B cell (primary cell): ENCODE results near the gene TUBA1C. TPM values are rescaled to one million over a fixed set of nuclear protein-coding genes. Genes with fewer than 3 reads are reported as not detected.

Source experiments
- ATAC-seq: fragments of 200-7000 bp; cut with Tn5 transposase; one replicate; pipeline ENCODE4 v1.10.0; 2021; ENCODE audit warnings: low read depth, mild to moderate bottlenecking, moderate number of reproducible peaks, moderate library complexity
- CTCF ChIA-PET: fragments of 350-600 bp; sonication (Branson Sonifier 250); formaldehyde crosslinking; loops from one replicate; lab custom pipeline; 2021; ENCODE audit warnings: antibody characterized with exemption, inconsistent platforms; lab: Charles Lee
- POLR2A ChIA-PET: fragments of 350-600 bp; sonication (Branson Sonifier 250); formaldehyde crosslinking; loops from one replicate; lab custom pipeline; 2021; ENCODE audit warnings: antibody characterized with exemption; lab: Charles Lee
- DNase-seq: peaks from one replicate; pipeline ENCODE4 v3.0.0; 2013
- H2AFZ ChIP-seq: 2 replicates; pipeline ENCODE4 v1.6.1; 2012; ENCODE audit warnings: mild to moderate bottlenecking, low read depth, low read length; ENCODE audit not compliant: insufficient read depth, poor library complexity, severe bottlenecking
- H3K27ac ChIP-seq, 2 donors: 1 replicate in 1 of 2; 2 replicates in 1 of 2; pipeline ENCODE4 v1.5.1; 2012 to 2013; ENCODE audit warnings: low read length in 2 of 2, mild to moderate bottlenecking in 2 of 2, moderate library complexity in 1 of 2
- H3K27me3 ChIP-seq, 4 experiments: fragments of 200-600 bp in 1 of 4; sonication (generic) in 1 of 4; replicated peaks in 1 of 4; 1 replicate in 2 of 4; 2 replicates in 2 of 4; pipeline versions ENCODE4 v1.6.1 to v1.7.0; 2013 to 2016; ENCODE audit warnings: low read length in 3 of 4, mild to moderate bottlenecking in 2 of 4, mixed read lengths in 1 of 4, moderate library complexity in 1 of 4; ENCODE audit not compliant: insufficient read depth in 4 of 4, control insufficient read depth in 3 of 4; ENCODE audit errors: control extremely low read depth in 1 of 4
- H3K36me3 ChIP-seq, 2 experiments: replicated peaks in 1 of 2; 1 replicate in 1 of 2; 2 replicates in 1 of 2; pipeline versions ENCODE4 v1.6.1 to v1.7.1; 2013; ENCODE audit warnings: low read length in 1 of 2; ENCODE audit not compliant: insufficient read depth in 2 of 2, control insufficient read depth in 1 of 2; ENCODE audit errors: control extremely low read depth in 1 of 2, extremely low read depth in 1 of 2
- H3K4me1 ChIP-seq, 2 donors: fragments of 200-600 bp in 1 of 2; sonication (generic) in 1 of 2; 1 replicate in 1 of 2; 2 replicates in 1 of 2; pipeline versions ENCODE4 v1.5.1 to v1.6.1; 2013 to 2017; ENCODE audit warnings: low read length in 2 of 2; ENCODE audit not compliant: control insufficient read depth in 2 of 2, insufficient read depth in 2 of 2
- H3K4me2 ChIP-seq: replicated peaks from 2 replicates; pipeline ENCODE3; 2012; ENCODE audit warnings: mild to moderate bottlenecking, low read depth, low read length; ENCODE audit not compliant: poor library complexity, severe bottlenecking
- H3K4me3 ChIP-seq, 5 experiments: fragments of 200-600 bp in 1 of 5; sonication (generic) in 1 of 5; 1 replicate in 3 of 5; 2 replicates in 2 of 5; pipeline versions ENCODE4 v1.5.1 to v1.7.0; 2011 to 2016; ENCODE audit warnings: low read length in 4 of 5, mild to moderate bottlenecking in 4 of 5, low read depth in 2 of 5, control low read depth in 1 of 5, moderate library complexity in 1 of 5; ENCODE audit not compliant: insufficient read depth in 1 of 5; ENCODE audit errors: control extremely low read depth in 1 of 5, extremely low read depth in 1 of 5
- H3K79me2 ChIP-seq: fragments of 200-600 bp; sonication (generic); one replicate; pipeline ENCODE4 v1.6.0; 2016; ENCODE audit warnings: low read length; ENCODE audit not compliant: control insufficient read depth, insufficient read depth
- H3K9ac ChIP-seq: fragments of 200-600 bp; sonication (generic); 2 replicates; pipeline ENCODE4 v1.6.1; 2017; ENCODE audit warnings: mild to moderate bottlenecking, low read length, moderate library complexity
- H3K9me3 ChIP-seq, 3 donors: one replicate each; pipeline versions ENCODE4 v1.6.1 to v1.7.1; 2013; ENCODE audit warnings: low read length in 2 of 3; ENCODE audit not compliant: control insufficient read depth in 2 of 3, insufficient read depth in 1 of 3; ENCODE audit errors: control extremely low read depth in 1 of 3
- H4K20me1 ChIP-seq: 2 replicates; pipeline ENCODE4 v1.6.0; 2012; ENCODE audit warnings: mild to moderate bottlenecking, low read length; ENCODE audit not compliant: insufficient read depth, control insufficient read depth, poor library complexity, severe bottlenecking
- H3K27ac Mint-ChIP-seq: one replicate; pipeline ENCODE4 v1.8.0; 2021; ENCODE audit warnings: mixed read lengths
- H3K27me3 Mint-ChIP-seq: one replicate; pipeline ENCODE4 v1.8.0; 2021; ENCODE audit warnings: mixed read lengths
- H3K4me1 Mint-ChIP-seq: one replicate; pipeline ENCODE4 v1.8.0; 2021; ENCODE audit warnings: mixed read lengths
- H3K4me3 Mint-ChIP-seq: one replicate; pipeline ENCODE4 v1.8.0; 2021; ENCODE audit warnings: mixed read lengths
- H3K9me3 Mint-ChIP-seq: one replicate; pipeline ENCODE4 v1.8.0; 2022; ENCODE audit warnings: mixed read lengths; ENCODE audit not compliant: insufficient read depth
- CTCF ChIP-seq: fragments of 200-600 bp; IDR thresholded peaks from one replicate; pipeline ENCODE4 v1.8.0; 2022; ENCODE audit warnings: antibody characterized with exemption, mild to moderate bottlenecking
- EZH2 ChIP-seq: IDR thresholded peaks from 2 replicates; pipeline ENCODE4 v1.6.1; 2012; ENCODE audit warnings: borderline replicate concordance, low read depth, mild to moderate bottlenecking, moderate library complexity, low read length; ENCODE audit not compliant: insufficient read depth, poor library complexity, severe bottlenecking
- WGBS: methylation state at CpG from one replicate; pipeline ENCODE4 v1.1.5; 2013; ENCODE audit warnings: missing lambda C conversion rate; ENCODE audit not compliant: insufficient coverage; 5-methylcytosine and 5-hydroxymethylcytosine counted together
- intact Hi-C: fragments of 100-400 bp; cut with micrococcal nuclease; formaldehyde crosslinking; loops from one replicate; pipeline ENCODE4 v1.10.0; 2022
- polyA plus RNA-seq: library from polyadenylated mRNA; depleted of rRNA; stranded (reverse); fragments of >200 nt; gene quantifications from 2 replicates; pipeline ENCODE4 v1.2.3, GENCODE V29; 2012
- total RNA-seq, 2 donors: library from RNA; stranded (reverse); fragments of 120-200 nt in 1 of 2; gene quantifications; 1 replicate in 1 of 2; 2 replicates in 1 of 2; pipeline versions ENCODE4 v1.2.3 to v1.2.4, GENCODE V29; 2013 to 2022

Gene TUBA1C
- total and polyA plus RNA-seq, 2 donors (not counting 1 experiment from before 2014, with no cell fraction given), result 34.9 to 121 TPM

- Histone ChIP-seq H3K79me2 (no peaks in the 10 kb centered on the region), H3K9ac (no peak overlapping the region), H3K4me2 (no peak overlapping the region), H2AFZ (no peak overlapping the region), H3K9me3 (no peaks in the 10 kb centered on the region), H3K27ac (no peak overlapping the region), H3K27me3 (peaks cover 0 to 32% (median 4%) of the 10 kb centered on the region in 4 experiments), H3K36me3 (no peaks in the 10 kb centered on the region), H3K4me3 (no peak overlapping the region), H3K4me1 (no peaks in the 10 kb centered on the region), H4K20me1 (no peaks in the 10 kb centered on the region)
- DNase-seq, result no peak
- H3K9me3 Mint-ChIP-seq, result no peaks in the 10 kb centered on the region
- TF ChIP-seq EZH2 (no peak), CTCF (no peak)
- ChIA-PET POLR2A (no interaction called here), CTCF (interaction anchor here (0.6 to 13.4 kb wide), 28 partner anchors 9 to 291 kb away, joined by 3 to 139 read pairs (median 6); partner anchors contain the start of genes C1QL4, DNAJC22 and TROAP)
- WGBS, result 86% methylated on average over 6 of the region's 9 CpGs
- H3K27me3 Mint-ChIP-seq, result peaks cover 32% of the 10 kb centered on the region
- no peaks in the 10 kb centered on the region for H3K4me1 Mint-ChIP-seq
- H3K27ac Mint-ChIP-seq, result no peak overlapping the region
- ATAC-seq, result no peak
- H3K4me3 Mint-ChIP-seq, result no peak overlapping the region
- intact Hi-C loops, result loop anchor here (1.0 to 5.0 kb wide), 6 partner anchors 7 to 293 kb away; partner anchors contain the start of gene C1QL4
Measured at GRCh38 chr12:49288922-49289555, 24.2 kb downstream of the TUBA1C start.

- H3K27me3 Mint-ChIP-seq, result peaks cover 46% of the 10 kb centered on the region
- peaks cover 0 to 62% (median 24%) of the 10 kb centered on the region in 4 experiments for H3K27me3 ChIP-seq
- DNase-seq (no peak), ATAC-seq (no peak)
- peaks cover 0 to 18% (median 0%) of the 10 kb centered on the region in 3 donors for H3K9me3 ChIP-seq
- no peak overlapping the region for H3K4me3 ChIP-seq
- peaks cover 26 to 32% of the 10 kb centered on the region in 2 donors for H3K4me1 ChIP-seq
- H3K9ac ChIP-seq, result no peak overlapping the region
- H3K4me3 Mint-ChIP-seq, result no peak overlapping the region
- H3K27ac ChIP-seq, result no peak overlapping the region
- no peaks in the 10 kb centered on the region for H3K9me3 Mint-ChIP-seq
- ChIA-PET CTCF (interaction anchor here (0.9 to 13.4 kb wide), 6 partner anchors 38 to 220 kb away, joined by 3 to 139 read pairs (median 86); partner anchors contain the start of gene DNAJC22), POLR2A (no interaction called here)
- H2AFZ ChIP-seq, result no peak overlapping the region
- H3K4me1 Mint-ChIP-seq, result peaks cover 17% of the 10 kb centered on the region
- WGBS, result 87% methylated on average over 5 of the region's 7 CpGs
- intact Hi-C loops, result no loop called here
- H3K27ac Mint-ChIP-seq, result no peak overlapping the region
- no peak for TF ChIP-seq EZH2
- TF ChIP-seq CTCF, result no peak
- no peak overlapping the region for H3K4me2 ChIP-seq
- no peaks in the 10 kb centered on the region for H4K20me1 ChIP-seq
- no peaks in the 10 kb centered on the region for H3K36me3 ChIP-seq
- H3K79me2 ChIP-seq, result no peaks in the 10 kb centered on the region
Measured at GRCh38 chr12:49292729-49293055, 27.8 kb downstream of the TUBA1C start.
